Endothelial cell of umbilical vein (primary cell): Measurements from ENCODE around the gene C1GALT1C1. TPM values are rescaled to one million over a fixed set of nuclear protein-coding genes. Genes with fewer than 3 reads are reported as not detected.

ENCODE experiments used
- BruUV-seq: library from RNA; stranded (reverse); fragments of 400-500 nt; replicated peaks from 2 replicates; lab custom pipeline; 2021; lab: Mats Ljungman, UMichigan
- CTCF ChIA-PET: fragments of 300-600, 350-600 bp; sonication (Branson Sonifier 250); formaldehyde crosslinking; loops from one replicate; lab custom pipeline; 2021; ENCODE audit warnings: antibody characterized with exemption, inconsistent platforms; lab: Charles Lee
- POLR2A ChIA-PET: fragments of 300-600, 350-600 bp; sonication (Branson Sonifier 250); formaldehyde crosslinking; loops from one replicate; lab custom pipeline; 2021; ENCODE audit warnings: antibody characterized with exemption, inconsistent platforms; lab: Charles Lee
- DNase-seq: peaks from one replicate; pipeline ENCODE4 v3.0.0-alpha.2; 2011; ENCODE audit warnings: low read depth, low spot score
- FAIRE-seq: peaks from 2 replicates; lab custom pipeline; 2011; peaks lifted over from hg19 to GRCh38; lab: Jason Lieb, UNC
- H2AFZ ChIP-seq: 2 replicates; pipeline ENCODE4 v1.6.0; 2012; ENCODE audit warnings: low read depth, low read length, control low read depth, inconsistent platforms
- H3K27ac ChIP-seq: 2 replicates; pipeline ENCODE4 v1.5.1; 2011; ENCODE audit warnings: low read depth, mild to moderate bottlenecking, control low read depth, low read length, moderate library complexity; ENCODE audit not compliant: insufficient read depth
- H3K27me3 ChIP-seq, 2 experiments: 2 replicates each; pipeline versions ENCODE4 v1.6.0 to v1.6.1; 2011; ENCODE audit warnings: low read length in 2 of 2, mixed read lengths in 1 of 2; ENCODE audit not compliant: control insufficient read depth in 2 of 2, insufficient read depth in 2 of 2
- H3K36me3 ChIP-seq, 2 experiments: 2 replicates in 1 of 2; 3 replicates in 1 of 2; pipeline ENCODE4 v1.5.1; 2011; ENCODE audit warnings: low read length in 2 of 2, mild to moderate bottlenecking in 1 of 2, moderate library complexity in 1 of 2; ENCODE audit not compliant: control insufficient read depth in 2 of 2, insufficient read depth in 2 of 2; ENCODE audit errors: extremely low read depth in 1 of 2
- H3K4me1 ChIP-seq: 3 replicates; pipeline ENCODE4 v1.5.1; 2011; ENCODE audit warnings: mild to moderate bottlenecking, low read length; ENCODE audit not compliant: control insufficient read depth, insufficient read depth; ENCODE audit errors: extremely low read depth
- H3K4me2 ChIP-seq: 2 replicates; pipeline ENCODE4 v1.6.1; 2011; ENCODE audit warnings: low read length, control low read depth, mixed read lengths; ENCODE audit not compliant: insufficient read depth
- H3K4me3 ChIP-seq, 3 experiments: fragments of 200-600 bp in 1 of 3; sonication (generic), shearing (Covaris generic) in 1 of 3; replicated peaks in 1 of 3; 2 replicates each; pipeline ENCODE4 v1.5.1; 2011 to 2016; ENCODE audit warnings: control low read depth in 3 of 3, low read length in 3 of 3, mild to moderate bottlenecking in 2 of 3, inconsistent platforms in 1 of 3, low read depth in 1 of 3, moderate library complexity in 1 of 3; ENCODE audit not compliant: insufficient read depth in 1 of 3
- H3K79me2 ChIP-seq: 2 replicates; pipeline ENCODE4 v1.6.0; 2012; ENCODE audit warnings: low read length, inconsistent platforms; ENCODE audit not compliant: control insufficient read depth, insufficient read depth
- H3K9ac ChIP-seq: replicated peaks from 2 replicates; pipeline ENCODE3; 2011; ENCODE audit warnings: low read length, control low read depth; ENCODE audit not compliant: insufficient read depth; ENCODE audit errors: extremely low read depth
- H3K9me1 ChIP-seq: replicated peaks from 3 replicates; pipeline ENCODE4 v1.6.0; 2011; ENCODE audit warnings: mild to moderate bottlenecking, low read length; ENCODE audit not compliant: control insufficient read depth, insufficient read depth; ENCODE audit errors: extremely low read depth
- H3K9me3 ChIP-seq: replicated peaks from 2 replicates; pipeline ENCODE4 v1.5.1; 2012; ENCODE audit warnings: low read length, inconsistent platforms; ENCODE audit not compliant: control insufficient read depth, insufficient read depth
- H4K20me1 ChIP-seq: replicated peaks from 2 replicates; pipeline ENCODE3; 2011; ENCODE audit warnings: mild to moderate bottlenecking, low read length; ENCODE audit not compliant: control insufficient read depth, insufficient read depth; ENCODE audit errors: extremely low read depth
- EZH2 ChIP-seq: IDR thresholded peaks from 2 replicates; pipeline ENCODE4 v1.6.1; 2012; ENCODE audit warnings: borderline replicate concordance, low read depth, mild to moderate bottlenecking, moderate library complexity, low read length, inconsistent platforms; ENCODE audit not compliant: severe bottlenecking
- FOS ChIP-seq: IDR thresholded peaks from 2 replicates; pipeline ENCODE4 v1.6.1; 2011; ENCODE audit warnings: mild to moderate bottlenecking, low read length, moderate library complexity, borderline replicate concordance; ENCODE audit not compliant: insufficient read depth
- GATA2 ChIP-seq: IDR thresholded peaks from 2 replicates; pipeline ENCODE4 v1.7.0; 2011; ENCODE audit warnings: low read depth, mild to moderate bottlenecking, moderate library complexity, mixed read lengths, low read length; ENCODE audit not compliant: insufficient read length, insufficient read depth
- JUN ChIP-seq: IDR thresholded peaks from 2 replicates; pipeline ENCODE4 v1.6.1; 2011; ENCODE audit warnings: borderline replicate concordance, low read depth; ENCODE audit not compliant: insufficient read length, insufficient read depth
- MYC ChIP-seq: IDR thresholded peaks from one replicate; pipeline ENCODE4 v1.6.1; 2011; ENCODE audit warnings: mild to moderate bottlenecking, low read depth, low read length
- POLR2A ChIP-seq: IDR thresholded peaks from 2 replicates; pipeline ENCODE4 v1.6.1; 2012; ENCODE audit warnings: low read depth, mild to moderate bottlenecking, control low read depth, low read length
- POLR2AphosphoS5 ChIP-seq: IDR thresholded peaks from 2 replicates; pipeline ENCODE4 v1.6.1; 2012; ENCODE audit warnings: low read depth, mild to moderate bottlenecking, control low read depth, low read length, moderate library complexity; ENCODE audit not compliant: insufficient read depth
- dilution Hi-C: fragments of 300-500 bp; cut with MboI; formaldehyde crosslinking; loops from one replicate; pipeline ENCODE4 v1.15.0; 2019; ENCODE audit warnings: low sequenced_read_pairs; ENCODE audit not compliant: extremely low pct_ligation_motif_present
- intact Hi-C: fragments of 100-400 bp; cut with micrococcal nuclease; formaldehyde crosslinking; loops from one replicate; pipeline ENCODE4 v1.10.0; 2022
- polyA plus RNA-seq, 4 experiments: library from polyadenylated mRNA; depleted of rRNA in 3 of 4; stranded (reverse) in 3 of 4; unstranded in 1 of 4; fragments of >200 nt; gene quantifications; 2 replicates each; pipeline versions ENCODE4 v1.2.1 to v1.2.3, GENCODE V29; 2011 to 2012; ENCODE audit warnings: missing spikeins in 1 of 4
- total RNA-seq: library from RNA; stranded (reverse); gene quantifications from 2 replicates; pipeline ENCODE4 v1.2.3, GENCODE V29; 2021
- TF ChIP-seq, protein P1 (sequence below): IDR thresholded peaks from 2 replicates; pipeline ENCODE4 v1.6.1; 2011; ENCODE audit not compliant: insufficient read depth, insufficient read length
- TF ChIP-seq, protein P2 (sequence below), 2 donors: IDR thresholded peaks; 1 replicate in 1 of 2; 2 replicates in 1 of 2; pipeline ENCODE4 v1.5.1; 2011; ENCODE audit warnings: low read length in 2 of 2, mild to moderate bottlenecking in 2 of 2, moderate library complexity in 2 of 2, control low read depth in 1 of 2, inconsistent platforms in 1 of 2, low read depth in 1 of 2; ENCODE audit not compliant: insufficient read depth in 1 of 2; ENCODE audit errors: extremely low read depth in 1 of 2

Gene C1GALT1C1
- total and polyA plus RNA-seq, 2 donors (not counting 3 experiments of a cell fraction or from before 2014, with no cell fraction given), result 28.6 to 32.9 TPM

DNA sequence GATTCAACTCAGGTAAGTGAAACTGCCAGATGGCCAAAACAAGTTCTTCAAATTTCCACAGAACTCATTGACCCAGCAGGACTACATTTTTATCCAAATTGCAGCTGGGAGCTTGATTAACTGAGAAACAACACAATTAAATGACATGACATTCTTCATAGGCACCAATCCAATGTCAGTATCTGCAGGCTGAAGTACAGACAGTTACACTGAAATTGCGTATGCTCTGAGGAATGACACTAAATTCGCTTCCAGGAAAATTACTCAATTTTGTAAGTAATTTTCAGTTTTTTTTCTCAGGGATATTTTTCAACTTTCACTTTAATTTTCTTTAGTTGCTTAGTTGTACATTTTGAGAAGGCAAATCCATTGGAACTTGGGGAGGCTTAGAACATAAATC lies 4.5 kb downstream of the C1GALT1C1 start:
- POLR2A ChIA-PET, result no interaction called here
- H3K4me2 ChIP-seq, result no peak overlapping the region
- intact Hi-C loops (no loop called here), dilution Hi-C loops (no loop called here)
- no peak overlapping the region for H2AFZ ChIP-seq
- H3K79me2 ChIP-seq, result peaks cover 31% of the 10 kb centered on the region
- H4K20me1 ChIP-seq, result no peaks in the 10 kb centered on the region
- FAIRE-seq (no peak), DNase-seq (no peak)
- no peaks in the 10 kb centered on the region for H3K9me1 ChIP-seq
- no peaks in the 10 kb centered on the region for H3K27me3 ChIP-seq
- no peak overlapping the region for H3K9ac ChIP-seq
- BruUV-seq, result no TSS peak
- H3K9me3 ChIP-seq, result no peaks in the 10 kb centered on the region
- peaks cover under 1% of the 10 kb centered on the region for H3K4me1 ChIP-seq
- H3K27ac ChIP-seq, result no peak overlapping the region
- H3K4me3 ChIP-seq, result no peak overlapping the region
- no peaks in the 10 kb centered on the region for H3K36me3 ChIP-seq
- CTCF ChIA-PET, result no interaction called here
- TF ChIP-seq EZH2, result no peak
- TF ChIP-seq POLR2A, result no peak
- no peak for TF ChIP-seq GATA2
- TF ChIP-seq, protein P1, sequence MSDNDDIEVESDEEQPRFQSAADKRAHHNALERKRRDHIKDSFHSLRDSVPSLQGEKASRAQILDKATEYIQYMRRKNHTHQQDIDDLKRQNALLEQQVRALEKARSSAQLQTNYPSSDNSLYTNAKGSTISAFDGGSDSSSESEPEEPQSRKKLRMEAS, result no peak
- TF ChIP-seq MYC, result no peak
- TF ChIP-seq JUN, result no peak
- TF ChIP-seq FOS, result no peak
- TF ChIP-seq POLR2AphosphoS5, result no peak
- TF ChIP-seq, protein P2, sequence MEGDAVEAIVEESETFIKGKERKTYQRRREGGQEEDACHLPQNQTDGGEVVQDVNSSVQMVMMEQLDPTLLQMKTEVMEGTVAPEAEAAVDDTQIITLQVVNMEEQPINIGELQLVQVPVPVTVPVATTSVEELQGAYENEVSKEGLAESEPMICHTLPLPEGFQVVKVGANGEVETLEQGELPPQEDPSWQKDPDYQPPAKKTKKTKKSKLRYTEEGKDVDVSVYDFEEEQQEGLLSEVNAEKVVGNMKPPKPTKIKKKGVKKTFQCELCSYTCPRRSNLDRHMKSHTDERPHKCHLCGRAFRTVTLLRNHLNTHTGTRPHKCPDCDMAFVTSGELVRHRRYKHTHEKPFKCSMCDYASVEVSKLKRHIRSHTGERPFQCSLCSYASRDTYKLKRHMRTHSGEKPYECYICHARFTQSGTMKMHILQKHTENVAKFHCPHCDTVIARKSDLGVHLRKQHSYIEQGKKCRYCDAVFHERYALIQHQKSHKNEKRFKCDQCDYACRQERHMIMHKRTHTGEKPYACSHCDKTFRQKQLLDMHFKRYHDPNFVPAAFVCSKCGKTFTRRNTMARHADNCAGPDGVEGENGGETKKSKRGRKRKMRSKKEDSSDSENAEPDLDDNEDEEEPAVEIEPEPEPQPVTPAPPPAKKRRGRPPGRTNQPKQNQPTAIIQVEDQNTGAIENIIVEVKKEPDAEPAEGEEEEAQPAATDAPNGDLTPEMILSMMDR (IDR thresholded peaks at IDR 0.05; ENCODE audit: extremely low read depth in 1 of 2, insufficient read depth in 1 of 2, low read depth in 1 of 2, low read length in 2 of 2), result no peak
